ENCODE results near the gene SCGB3A1. TPM values are rescaled to one million over a fixed set of nuclear protein-coding genes. Genes with fewer than 3 reads are reported as not detected.

Gene SCGB3A1
- total and polyA plus RNA-seq, 3 experiments from 2014 or later, result 0.95 to 2.0 (median 1.6) TPM

DNA sequence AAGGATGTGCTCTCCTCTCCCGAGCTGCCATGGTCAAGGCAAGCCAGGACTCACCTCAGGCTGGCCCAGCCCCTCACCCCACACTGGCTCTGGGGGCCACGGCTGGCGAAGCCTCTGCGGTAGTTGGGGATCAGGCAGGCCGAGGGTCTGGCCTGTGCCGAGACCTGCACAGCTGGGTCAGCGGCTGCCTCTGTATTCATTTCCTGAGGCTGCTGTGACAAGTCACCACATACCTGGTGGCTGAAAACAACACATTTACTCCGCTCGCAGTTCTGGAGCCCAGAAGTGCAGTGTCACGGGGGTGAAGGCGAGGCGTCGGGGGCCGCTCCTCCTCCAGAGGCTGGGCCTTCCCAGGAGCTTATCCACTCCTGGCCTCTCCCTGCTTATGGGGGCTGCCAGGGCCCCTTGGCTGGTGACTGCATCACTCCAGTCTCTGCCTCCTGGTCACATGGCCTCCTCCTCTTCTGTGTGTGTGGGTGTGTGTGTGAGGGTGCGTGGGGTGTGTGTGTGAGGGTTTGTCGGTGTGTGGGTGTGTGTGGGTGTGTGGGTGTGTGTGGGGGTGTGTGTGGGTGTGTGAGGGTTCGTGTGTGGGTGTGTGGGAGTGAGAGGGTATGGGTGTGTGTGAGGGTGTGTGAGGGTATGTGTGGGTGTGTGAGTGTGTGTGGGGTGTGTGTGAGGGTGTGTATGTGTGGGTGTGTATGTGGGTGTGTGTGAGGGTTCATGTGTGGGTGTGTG is 3.2 kb upstream of the SCGB3A1 start:
- no peak overlapping the region for H3K4me3 ChIP-seq (ENCODE audit: low read length)
- H3K9me3 ChIP-seq (ENCODE audit: low read length), result no peaks in the 10 kb centered on the region
- ChIA-PET CTCF (no interaction called here), POLR2A (no interaction called here)
- Mint-ChIP-seq H3K36me3 (peaks cover 0 to 2% (median 0%) of the 10 kb centered on the region in 3 donors), H3K9me3 (no peaks in the 10 kb centered on the region), H3K27me3 (peaks cover 15 to 17% of the 10 kb centered on the region in 2 donors), H3K4me3 (no peak overlapping the region), H3K4me1 (peaks cover 8 to 19% (median 9%) of the 10 kb centered on the region in 3 donors), H3K27ac (peak overlapping the region in 2 of 8 donors; percentile 35 to 54)
- no peaks in the 10 kb centered on the region for H3K36me3 ChIP-seq (ENCODE audit: insufficient read depth, low read length)
- H3K4me1 ChIP-seq (ENCODE audit: insufficient read depth, low read length), result peaks cover 3% of the 10 kb centered on the region
- H3K27ac ChIP-seq (ENCODE audit: low read depth, low read length), result no peak overlapping the region
- H3K27me3 ChIP-seq (ENCODE audit: insufficient read depth, low read length, poor library complexity, severe bottlenecking), result no peaks in the 10 kb centered on the region
- DNase-seq, result no peak

DNA sequence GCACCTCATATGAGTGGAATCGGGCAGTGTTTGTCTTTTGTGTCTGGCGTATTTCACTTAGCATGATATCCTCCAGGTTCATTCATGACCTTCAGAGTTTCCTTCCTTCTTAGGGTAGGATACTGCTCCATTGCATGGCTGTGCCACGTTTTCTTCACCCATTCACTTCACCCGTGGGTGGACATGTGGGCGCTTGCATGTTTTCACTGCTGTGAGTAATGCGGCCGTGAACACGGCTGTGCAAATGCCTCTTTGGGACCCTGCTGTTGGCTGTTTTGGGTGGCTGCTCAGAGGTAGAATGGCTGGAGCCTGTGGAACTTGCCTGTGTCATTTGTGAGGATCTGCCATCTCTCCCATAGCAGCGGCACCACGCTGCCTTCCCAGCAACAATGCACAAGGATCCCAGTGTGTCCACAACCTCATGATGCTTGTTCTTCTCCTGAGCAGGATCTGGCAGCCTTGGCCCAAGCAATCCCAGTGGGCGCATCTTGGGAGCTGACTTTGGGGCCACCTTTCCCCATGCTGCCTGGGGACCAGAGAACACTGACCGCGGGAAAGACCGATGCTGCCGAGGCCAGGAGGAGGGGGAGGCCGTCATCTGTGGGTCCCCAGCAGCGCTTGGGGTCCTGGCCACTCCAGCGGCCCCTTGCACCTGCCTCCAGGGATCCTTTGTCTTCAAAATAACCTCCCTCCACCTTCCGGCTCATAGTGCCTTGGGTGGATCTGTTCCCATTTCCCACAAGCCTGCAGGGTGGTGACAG is 2.3 kb upstream of the SCGB3A1 start:
- H3K4me1 Mint-ChIP-seq, result peaks cover 9 to 23% (median 12%) of the 10 kb centered on the region in 3 donors

DNA sequence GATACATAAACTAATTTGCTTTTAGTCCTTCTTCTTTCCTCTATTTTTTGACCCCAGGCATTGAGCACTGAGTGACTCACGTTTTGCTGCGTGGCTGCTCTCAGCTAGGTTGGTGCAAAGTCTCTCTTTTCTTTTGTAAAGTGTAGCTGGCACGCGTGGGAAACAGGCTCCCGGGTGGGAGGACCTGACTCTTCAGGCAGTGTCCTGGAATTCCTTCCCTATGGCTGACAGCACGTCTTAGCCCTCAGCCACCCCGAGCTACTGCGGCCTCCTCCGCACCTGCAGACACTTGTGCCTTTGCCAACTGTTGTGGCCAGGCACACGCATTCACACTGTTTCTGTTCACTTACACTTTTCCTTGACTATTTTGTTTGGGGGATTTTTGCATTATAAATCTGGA is 877 bp upstream of the SCGB3A1 start:
- Mint-ChIP-seq H3K9me3 (no peaks in the 10 kb centered on the region), H3K4me3 (peak overlapping the region in 5 of 7 donors; percentile 65 to 85 (median 72)), H3K36me3 (peaks cover 0 to 2% (median 0%) of the 10 kb centered on the region in 3 donors), H3K4me1 (peaks cover 9 to 23% (median 12%) of the 10 kb centered on the region in 3 donors), H3K27ac (peak overlapping the region in 2 of 8 donors; percentile 56 to 74), H3K27me3 (peaks cover 19 to 22% of the 10 kb centered on the region in 2 donors)
- POLR2A ChIA-PET, result no interaction called here
- Histone ChIP-seq H3K9me3 (ENCODE audit: low read length) (no peaks in the 10 kb centered on the region), H3K36me3 (ENCODE audit: insufficient read depth, low read length) (no peaks in the 10 kb centered on the region), H3K27me3 (ENCODE audit: insufficient read depth, low read length, poor library complexity, severe bottlenecking) (no peaks in the 10 kb centered on the region), H3K4me3 (ENCODE audit: low read length) (no peak overlapping the region), H3K4me1 (ENCODE audit: insufficient read depth, low read length) (peaks cover 4% of the 10 kb centered on the region), H3K27ac (ENCODE audit: low read depth, low read length) (no peak overlapping the region)
- DNase-seq, result no peak
- CTCF ChIA-PET, result no interaction called here

More for the DNA sequence above, 2.3 kb upstream of the SCGB3A1 start:
- peaks cover 0 to 2% (median 0%) of the 10 kb centered on the region in 3 donors for H3K36me3 Mint-ChIP-seq
- peak overlapping the region in 1 of 8 donors; percentile 61 for H3K27ac Mint-ChIP-seq
- H3K27ac ChIP-seq (ENCODE audit: low read depth, low read length), result no peak overlapping the region
- POLR2A ChIA-PET, result no interaction called here
- no peaks in the 10 kb centered on the region for H3K9me3 Mint-ChIP-seq
- H3K36me3 ChIP-seq (ENCODE audit: insufficient read depth, low read length), result no peaks in the 10 kb centered on the region
- H3K4me3 Mint-ChIP-seq, result peak overlapping the region in 3 of 7 donors; percentile 35 to 37 (median 36)
- H3K4me3 ChIP-seq (ENCODE audit: low read length), result no peak overlapping the region
- DNase-seq, result no peak
- CTCF ChIA-PET, result no interaction called here
- H3K27me3 Mint-ChIP-seq, result peaks cover 19 to 20% of the 10 kb centered on the region in 2 donors
- no peaks in the 10 kb centered on the region for H3K9me3 ChIP-seq (ENCODE audit: low read length)
- H3K27me3 ChIP-seq (ENCODE audit: insufficient read depth, low read length, poor library complexity, severe bottlenecking), result no peaks in the 10 kb centered on the region
- H3K4me1 ChIP-seq (ENCODE audit: insufficient read depth, low read length), result peaks cover 4% of the 10 kb centered on the region

DNA sequence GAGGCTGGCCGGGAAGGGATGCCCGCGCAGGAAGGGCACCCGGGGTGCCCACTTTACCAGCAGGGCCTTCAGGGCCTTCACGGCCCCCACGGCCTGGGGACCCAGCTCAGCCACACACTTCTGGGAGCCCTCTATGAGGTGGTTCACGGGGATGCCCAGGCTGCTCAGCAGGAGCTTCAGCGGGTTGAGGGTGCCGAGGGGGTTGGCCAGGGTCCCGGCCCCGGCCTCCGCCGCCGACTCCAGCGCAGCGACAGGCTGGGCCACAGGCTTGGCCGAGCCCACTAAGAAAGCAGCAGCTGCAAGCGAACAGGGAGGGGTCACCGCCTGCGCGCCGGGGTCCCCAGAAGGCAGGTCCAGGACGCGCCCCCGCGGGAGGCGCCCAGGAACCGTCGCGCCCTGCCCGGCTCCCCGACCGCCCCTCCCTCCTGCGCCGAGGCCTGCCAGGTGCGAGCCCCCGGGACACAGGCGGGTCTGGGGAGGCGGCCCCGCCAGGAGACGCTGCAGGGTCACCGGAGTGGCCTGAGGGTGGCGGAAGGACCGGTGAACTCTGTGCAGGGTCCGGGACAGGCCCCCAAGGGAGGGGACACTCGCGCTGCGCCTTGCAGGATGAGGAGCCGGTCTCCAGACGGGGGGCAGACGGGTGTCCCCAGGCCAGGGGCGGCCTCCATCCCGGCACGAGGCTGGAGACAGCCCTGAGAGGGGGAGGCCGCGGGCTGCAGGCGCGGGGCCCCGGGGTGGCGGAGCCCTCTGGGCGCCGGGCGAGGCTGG is 572 bp downstream of the SCGB3A1 start:
- Mint-ChIP-seq H3K4me3 (peak overlapping the region in 1 of 7 donors; percentile 59), H3K27ac (no peak overlapping the region), H3K27me3 (peaks cover 25 to 26% of the 10 kb centered on the region in 2 donors), H3K4me1 (peaks cover 9 to 23% (median 12%) of the 10 kb centered on the region in 3 donors), H3K9me3 (no peaks in the 10 kb centered on the region), H3K36me3 (peaks cover 0 to 2% (median 0%) of the 10 kb centered on the region in 3 donors)
- Histone ChIP-seq H3K27ac (ENCODE audit: low read depth, low read length) (no peak overlapping the region), H3K36me3 (ENCODE audit: insufficient read depth, low read length) (no peaks in the 10 kb centered on the region), H3K9me3 (ENCODE audit: low read length) (no peaks in the 10 kb centered on the region), H3K4me3 (ENCODE audit: low read length) (no peak overlapping the region), H3K4me1 (ENCODE audit: insufficient read depth, low read length) (peaks cover 4% of the 10 kb centered on the region), H3K27me3 (ENCODE audit: insufficient read depth, low read length, poor library complexity, severe bottlenecking) (no peaks in the 10 kb centered on the region)
- ChIA-PET POLR2A (interaction anchor here (0.5 to 0.8 kb wide), 4 partner anchors 17 to 617 kb away, joined by 3 to 4 read pairs (median 3); partner anchors contain the start of gene CNOT6), CTCF (interaction anchor here (0.9 to 1.3 kb wide), 4 partner anchors 10 to 67 kb away, joined by 3 to 4 read pairs (median 3); no protein-coding TSS in a partner anchor)
- DNase-seq, result no peak

DNA sequence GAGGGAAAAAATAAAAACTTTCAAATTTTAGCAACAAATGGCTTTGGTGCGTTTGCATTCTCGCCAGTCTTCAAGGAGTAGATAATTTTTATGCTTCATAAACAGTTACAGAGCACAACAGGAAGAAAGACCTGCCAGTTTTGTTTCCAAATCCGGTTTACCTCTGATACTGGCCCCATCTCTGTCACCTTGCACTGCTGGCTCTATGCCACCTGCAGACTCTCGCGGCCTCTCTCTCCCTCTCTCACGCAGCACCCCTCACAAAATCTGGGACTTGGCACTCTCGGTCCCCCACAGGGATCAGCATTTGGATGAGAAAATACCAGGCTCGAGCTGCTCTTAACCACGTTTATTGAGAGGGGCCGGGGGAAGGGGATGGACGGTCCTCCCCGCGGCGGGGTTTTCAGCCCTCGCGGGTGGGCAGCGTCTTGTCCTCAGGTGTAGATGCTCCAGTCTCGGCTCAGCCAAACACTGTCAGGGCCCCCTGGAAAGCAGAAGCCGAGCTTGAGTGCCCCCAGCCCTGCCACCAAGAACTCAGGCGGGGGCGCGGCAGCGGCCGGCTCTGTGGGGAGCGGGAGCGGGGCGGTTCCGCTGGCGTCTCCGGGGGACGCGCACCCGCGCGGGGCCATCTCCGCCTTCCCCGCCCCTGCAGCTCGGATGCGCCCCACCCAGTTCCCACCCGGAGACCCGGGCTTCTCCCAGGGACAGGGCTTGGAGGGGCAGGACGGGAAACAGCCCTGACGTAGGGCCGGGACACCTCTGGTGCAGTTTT is 1.3 kb downstream of the SCGB3A1 start:
- no peaks in the 10 kb centered on the region for H3K36me3 ChIP-seq (ENCODE audit: insufficient read depth, low read length)
- H3K9me3 ChIP-seq (ENCODE audit: low read length), result no peaks in the 10 kb centered on the region
- H3K27ac ChIP-seq (ENCODE audit: low read depth, low read length), result no peak overlapping the region
- POLR2A ChIA-PET, result interaction anchor here (0.8 kb wide), 2 partner anchors 17 to 96 kb away, joined by 3 to 4 read pairs; partner anchors contain the start of gene CNOT6
- CTCF ChIA-PET, result interaction anchor here (0.9 to 1.3 kb wide), 4 partner anchors 9 to 66 kb away, joined by 3 to 4 read pairs (median 3); no protein-coding TSS in a partner anchor
- no peak overlapping the region for H3K4me3 ChIP-seq (ENCODE audit: low read length)
- H3K27me3 ChIP-seq (ENCODE audit: insufficient read depth, low read length, poor library complexity, severe bottlenecking), result no peaks in the 10 kb centered on the region
- Mint-ChIP-seq H3K36me3 (peaks cover 0 to 2% (median 0%) of the 10 kb centered on the region in 3 donors), H3K4me1 (peaks cover 9 to 23% (median 12%) of the 10 kb centered on the region in 3 donors), H3K27ac (peak overlapping the region in 3 of 8 donors; percentile 15 to 79 (median 32)), H3K9me3 (no peaks in the 10 kb centered on the region), H3K27me3 (peaks cover 25 to 26% of the 10 kb centered on the region in 2 donors), H3K4me3 (peak overlapping the region; percentile 66 to 82 (median 77))
- no peak for DNase-seq
- peaks cover 4% of the 10 kb centered on the region for H3K4me1 ChIP-seq (ENCODE audit: insufficient read depth, low read length)

DNA sequence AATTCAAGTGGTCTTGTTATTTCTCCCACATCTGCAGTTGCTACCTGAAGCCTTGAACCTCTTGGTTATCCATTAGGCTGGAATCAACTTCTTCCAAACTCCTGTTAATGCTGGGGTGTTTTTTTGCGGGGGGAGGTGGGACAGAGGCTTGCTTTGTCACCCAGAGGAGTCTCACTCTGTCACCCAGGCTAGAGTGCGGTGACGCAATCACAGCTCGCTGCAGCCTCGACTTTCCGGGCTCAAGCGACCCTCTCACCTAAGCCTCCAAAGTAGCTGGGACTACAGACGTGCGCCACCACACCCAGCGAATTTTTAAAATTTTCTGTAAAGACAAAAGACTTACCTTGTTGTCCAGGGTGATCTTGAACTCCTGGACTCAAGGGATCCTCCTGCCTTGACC is 4.4 kb downstream of the SCGB3A1 start:
- Histone ChIP-seq H3K27ac (ENCODE audit: low read depth, low read length) (no peak overlapping the region), H3K9me3 (ENCODE audit: low read length) (no peaks in the 10 kb centered on the region), H3K4me3 (ENCODE audit: low read length) (no peak overlapping the region), H3K27me3 (ENCODE audit: insufficient read depth, low read length, poor library complexity, severe bottlenecking) (no peaks in the 10 kb centered on the region), H3K36me3 (ENCODE audit: insufficient read depth, low read length) (no peaks in the 10 kb centered on the region), H3K4me1 (ENCODE audit: insufficient read depth, low read length) (peaks cover 4% of the 10 kb centered on the region)
- Mint-ChIP-seq H3K27me3 (peaks cover 14 to 18% of the 10 kb centered on the region in 2 donors), H3K36me3 (no peaks in the 10 kb centered on the region), H3K4me1 (peaks cover 4 to 9% (median 6%) of the 10 kb centered on the region in 3 donors), H3K9me3 (no peaks in the 10 kb centered on the region), H3K4me3 (no peak overlapping the region), H3K27ac (no peak overlapping the region)
- DNase-seq, result no peak
- ChIA-PET POLR2A (no interaction called here), CTCF (no interaction called here)

DNA sequence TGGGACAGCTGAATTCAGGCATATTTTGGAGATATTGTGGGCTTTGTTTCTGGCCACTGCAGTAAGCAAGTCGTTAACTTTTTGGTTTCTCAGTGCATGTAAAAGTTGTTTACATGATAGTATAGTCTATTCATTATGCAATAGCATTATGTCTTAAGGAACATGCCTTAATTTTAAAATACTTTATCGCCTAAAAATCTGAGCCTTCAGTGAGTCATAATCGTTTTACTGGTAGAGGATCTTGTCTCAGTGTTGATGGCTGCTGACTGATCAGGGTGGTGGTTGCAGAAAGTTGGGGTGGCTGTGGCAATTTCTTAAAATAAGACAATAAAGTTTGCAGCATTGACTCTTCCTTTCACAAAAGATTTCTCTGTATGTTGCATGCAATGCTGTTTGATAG is 5.1 kb downstream of the SCGB3A1 start:
- no peak for DNase-seq
- Mint-ChIP-seq H3K4me1 (peaks cover 4 to 9% (median 6%) of the 10 kb centered on the region in 3 donors), H3K4me3 (no peak overlapping the region), H3K9me3 (no peaks in the 10 kb centered on the region), H3K27ac (no peak overlapping the region), H3K27me3 (peaks cover 14 to 18% of the 10 kb centered on the region in 2 donors), H3K36me3 (no peaks in the 10 kb centered on the region)
- Histone ChIP-seq H3K36me3 (ENCODE audit: insufficient read depth, low read length) (no peaks in the 10 kb centered on the region), H3K27ac (ENCODE audit: low read depth, low read length) (no peak overlapping the region), H3K4me1 (ENCODE audit: insufficient read depth, low read length) (peaks cover 4% of the 10 kb centered on the region), H3K27me3 (ENCODE audit: insufficient read depth, low read length, poor library complexity, severe bottlenecking) (no peaks in the 10 kb centered on the region), H3K4me3 (ENCODE audit: low read length) (no peak overlapping the region), H3K9me3 (ENCODE audit: low read length) (no peaks in the 10 kb centered on the region)
- CTCF ChIA-PET, result no interaction called here
- POLR2A ChIA-PET, result no interaction called here
